Measurements from ENCODE around the gene TRIM29.
"Not testable (repeated sequence)": the region's sequence is repeated elsewhere in the genome, so short reads cannot be mapped to it uniquely, and the experiment has no call there.

The TRIM29 gene

GRCh38 chr11:120137611-120138521, at the start of gene TRIM29:
Gene TRIM29, minus strand, starts transcription at chr11:120138113. Its CDS starts 82 bp downstream, at chr11:120138031.
- DNase-seq (ENCODE audit: low spot score) = no peak

DNA sequence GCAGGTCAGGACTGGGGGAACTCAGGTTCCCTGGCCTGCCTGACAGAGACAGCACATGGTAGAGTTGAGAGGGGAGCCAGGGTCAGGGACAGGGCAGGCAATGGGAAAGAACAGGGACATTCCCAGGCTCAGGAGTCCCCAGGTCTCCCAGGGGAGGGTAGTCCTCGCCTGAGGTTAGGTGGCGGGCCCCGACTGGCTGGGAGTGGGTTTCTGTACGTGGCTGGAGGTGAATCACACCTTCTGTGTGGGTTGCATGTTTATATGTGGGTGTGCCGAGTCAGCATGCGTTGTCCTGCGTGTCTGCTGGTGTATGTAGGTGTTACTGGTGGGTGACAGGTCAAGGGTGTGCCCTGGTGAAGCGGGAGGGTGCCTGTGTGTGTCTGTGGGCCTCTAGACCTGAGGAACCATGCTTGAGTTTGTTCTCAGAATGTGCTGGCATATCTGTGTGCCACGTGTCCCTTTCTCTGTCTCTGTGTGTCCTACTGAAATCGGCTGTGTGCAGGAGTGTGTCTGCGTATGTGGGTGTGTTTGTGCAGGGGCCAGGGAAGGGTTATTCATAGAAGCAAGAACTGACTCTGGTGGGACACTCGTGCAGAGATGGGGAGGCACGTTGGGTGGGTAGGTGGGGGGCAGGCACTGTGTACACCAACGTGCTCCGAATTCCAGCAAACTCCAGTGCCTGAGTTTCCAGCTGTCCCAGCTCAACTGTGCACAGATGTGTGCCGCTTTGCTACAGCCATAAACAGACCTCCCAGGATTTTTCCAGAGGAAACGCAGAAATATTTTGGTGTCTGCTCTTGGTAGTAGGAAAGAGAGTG, 49.1 kb upstream of the TRIM29 start:
- DNase-seq (ENCODE audit: low spot score) = no peak

DNA sequence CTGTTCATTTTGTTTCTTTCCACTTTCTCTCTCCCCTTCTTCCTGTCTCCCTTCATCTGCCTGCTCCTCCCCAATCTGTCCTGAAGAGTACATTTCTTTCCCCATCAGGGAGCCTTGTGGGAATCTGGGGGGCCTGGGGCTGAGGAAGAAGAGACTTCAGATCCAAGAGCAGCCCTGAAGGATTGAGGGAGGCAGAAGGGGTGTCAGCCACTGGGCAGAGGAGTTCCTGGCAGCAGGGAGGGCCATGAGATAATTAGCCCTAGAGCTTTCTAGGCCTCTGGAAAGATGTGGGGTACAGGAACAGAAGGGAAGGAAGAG, 48.5 kb upstream of the TRIM29 start:
- no peak for DNase-seq (ENCODE audit: low spot score)

DNA sequence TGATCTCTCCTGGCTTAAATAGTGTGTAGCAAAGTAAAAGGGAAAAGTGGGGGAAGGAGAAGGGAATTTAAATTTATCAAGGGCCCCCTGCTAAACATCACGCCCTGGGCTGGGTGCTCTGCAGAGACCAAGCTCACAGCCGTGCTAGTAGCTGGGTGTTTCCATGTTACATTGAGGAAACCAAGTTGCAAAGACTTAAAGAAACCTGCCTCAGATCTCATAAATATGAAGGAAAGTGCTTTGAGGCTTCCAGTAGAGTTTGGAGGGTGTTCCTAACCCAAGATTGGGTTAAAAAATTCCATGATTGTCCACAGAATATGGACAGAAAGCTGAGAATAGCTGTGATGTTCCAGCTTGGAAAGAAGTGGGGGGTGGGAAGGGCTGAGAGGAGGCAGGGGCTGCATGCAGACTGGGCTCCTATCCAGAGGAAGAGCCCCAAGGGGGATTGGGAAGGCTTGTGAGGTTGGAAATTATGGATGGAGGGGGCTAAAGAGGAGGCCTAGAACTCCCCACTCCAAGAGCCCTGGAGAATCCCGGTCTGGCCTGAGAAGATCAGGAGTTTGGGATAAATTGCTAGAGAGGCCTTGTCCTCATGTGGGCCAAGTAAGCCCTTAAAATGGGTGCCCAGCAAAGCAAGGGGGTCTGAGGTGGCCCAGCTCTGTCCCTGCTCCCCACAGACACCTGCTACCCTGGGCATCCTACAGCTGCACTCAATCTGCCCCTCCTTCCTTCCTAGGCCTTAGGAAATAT, 48.0 kb upstream of the TRIM29 start:
- no peak for DNase-seq (ENCODE audit: low spot score)

GRCh38 chr11:120184946-120185705, 47.2 kb upstream of the TRIM29 start:
- no peak for DNase-seq (ENCODE audit: low spot score)

DNA sequence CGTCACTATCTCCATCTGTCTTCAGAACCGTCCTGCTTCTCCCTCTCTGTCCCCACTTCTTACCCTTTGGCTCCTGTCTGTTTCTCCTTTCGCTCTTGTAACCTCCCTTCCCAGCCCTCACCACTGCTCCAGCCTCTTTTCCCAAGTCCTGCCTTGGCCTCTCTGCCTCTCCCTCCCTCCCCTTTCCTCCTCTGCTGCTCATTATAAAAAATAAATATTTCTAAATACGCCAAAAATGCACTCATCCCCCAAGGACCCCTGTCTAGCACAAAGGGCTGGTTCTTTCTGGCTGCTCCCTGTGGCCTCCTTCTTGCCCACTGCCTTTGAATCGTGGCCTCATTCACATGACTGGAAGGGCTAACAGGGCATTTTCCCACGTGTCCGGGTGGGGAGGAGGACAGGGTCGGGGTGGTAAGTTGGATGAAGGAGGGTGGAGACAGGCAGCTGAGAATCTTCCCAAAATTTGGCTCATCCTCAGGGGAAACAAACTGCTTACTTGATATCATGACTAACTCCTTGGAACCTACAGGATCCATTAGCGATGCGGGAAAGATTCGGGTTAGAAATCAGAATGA, 46.5 kb upstream of the TRIM29 start:
- no peak for DNase-seq (ENCODE audit: low spot score)

GRCh38 chr11:120183701-120184141, 45.8 kb upstream of the TRIM29 start:
- no peak for DNase-seq (ENCODE audit: low spot score)

- DNase-seq (ENCODE audit: low spot score) = peak; percentile 30
Observed at GRCh38 chr11:120182790-120183491, 45.0 kb upstream of the TRIM29 start.

DNA sequence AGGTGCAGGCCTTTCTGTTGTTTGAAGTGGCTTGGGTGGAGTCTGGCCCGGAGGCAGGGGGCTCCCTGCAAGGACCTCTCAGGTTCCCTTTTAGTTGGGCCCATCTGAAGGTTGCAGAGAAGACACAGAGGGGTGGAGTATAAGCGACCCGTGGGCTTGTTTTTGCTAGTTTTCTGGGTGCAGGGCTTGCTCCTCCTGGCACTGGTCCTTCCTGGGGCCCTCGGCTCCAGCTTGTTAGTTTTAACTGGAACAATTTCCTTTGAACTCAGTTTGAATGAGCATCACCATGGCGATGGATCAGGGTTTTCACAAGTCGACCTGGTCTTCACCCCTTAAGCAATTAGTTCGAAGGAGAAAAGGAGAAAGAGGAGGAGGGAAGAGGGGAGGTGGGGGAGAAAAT, 44.5 kb upstream of the TRIM29 start:
- no peak for DNase-seq (ENCODE audit: low spot score)

DNA sequence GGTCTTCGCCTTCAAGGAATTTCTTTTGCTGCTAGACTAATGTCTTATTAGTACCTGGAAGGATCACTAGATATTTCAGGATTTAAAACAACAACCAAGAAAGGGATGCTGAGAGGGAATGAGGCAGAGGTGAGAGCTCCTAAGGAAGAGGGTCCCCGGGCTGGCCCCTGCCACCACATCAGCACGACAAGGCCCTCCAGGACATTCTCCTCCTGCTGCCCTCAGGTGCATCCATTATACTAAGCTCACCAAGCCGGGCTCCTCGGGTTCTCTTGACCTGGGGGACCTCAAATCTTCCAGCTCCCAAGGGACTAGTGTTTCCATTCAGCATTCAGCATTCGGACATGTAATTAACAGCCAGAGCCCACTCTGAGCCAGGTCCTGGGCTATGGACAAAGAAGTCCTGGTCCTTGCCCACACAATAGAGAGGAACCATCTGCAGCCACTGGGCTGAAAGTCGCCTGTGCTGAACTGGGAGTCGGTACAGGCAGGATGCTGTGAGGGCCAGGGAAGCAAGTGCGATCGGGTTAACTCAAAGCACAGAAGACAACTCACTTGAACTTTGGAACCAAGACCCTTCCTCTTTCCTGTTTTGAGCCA, 43.6 kb upstream of the TRIM29 start:
- no peak for DNase-seq (ENCODE audit: low spot score)

GRCh38 chr11:120180551-120181232, 42.8 kb upstream of the TRIM29 start:
- no peak for DNase-seq (ENCODE audit: low spot score)

DNA sequence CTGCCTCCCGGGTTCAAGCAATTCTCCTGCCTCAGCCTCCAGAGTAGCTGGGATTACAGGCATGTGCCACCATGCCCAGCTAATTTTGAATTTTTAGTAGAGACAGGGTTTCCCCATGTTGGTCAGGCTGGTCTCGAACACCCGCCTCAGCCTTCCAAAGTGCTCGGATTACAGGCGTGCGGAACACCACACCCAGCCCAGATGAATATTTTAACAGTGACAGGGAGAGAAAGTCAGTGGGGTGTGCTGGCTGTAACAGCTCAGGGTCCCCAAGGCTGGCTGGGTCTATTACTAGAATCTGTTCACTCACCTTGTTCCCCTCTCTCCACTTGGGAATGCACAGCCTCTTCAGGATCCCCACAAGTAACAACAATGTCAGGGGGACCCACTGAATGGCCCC, 42.1 kb upstream of the TRIM29 start:
- not testable (repeated sequence) for DNase-seq (ENCODE audit: low spot score)

DNA sequence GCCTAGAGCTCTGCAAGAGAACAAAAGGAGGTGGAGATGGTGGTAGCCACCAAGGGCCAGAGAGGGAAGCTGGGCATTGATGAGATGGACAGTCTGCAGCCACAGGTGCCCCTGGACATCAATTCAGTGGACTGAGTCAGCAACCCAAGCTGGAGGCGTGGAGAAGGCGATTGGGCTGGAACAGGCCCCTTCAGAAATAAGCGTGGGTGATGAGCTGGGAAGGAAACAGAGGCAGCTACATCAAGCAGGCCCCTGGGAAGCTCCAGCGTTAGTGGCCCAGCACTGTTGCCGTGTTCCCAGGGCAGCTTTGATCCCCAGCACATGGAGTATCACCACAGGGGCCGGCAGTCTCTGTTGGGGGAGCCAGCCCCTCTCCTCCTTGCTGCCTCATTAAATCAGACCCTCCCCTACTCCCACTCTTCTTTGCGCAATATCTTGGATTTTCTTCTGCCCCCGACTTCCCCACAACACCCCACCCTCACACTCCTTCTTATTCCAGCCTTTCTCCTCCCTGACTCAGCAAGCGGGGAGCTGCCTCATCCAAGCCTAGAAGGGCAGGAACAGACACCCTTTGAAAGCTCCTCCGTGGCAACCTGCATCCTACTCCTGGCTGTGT, 41.3 kb upstream of the TRIM29 start:
- DNase-seq (ENCODE audit: low spot score) = no peak

- no peak for DNase-seq (ENCODE audit: low spot score)
Observed at GRCh38 chr11:120178561-120179056, 40.7 kb upstream of the TRIM29 start.

- no peak for DNase-seq (ENCODE audit: low spot score)
Observed at GRCh38 chr11:120174866-120175265, 37.0 kb upstream of the TRIM29 start.

DNA sequence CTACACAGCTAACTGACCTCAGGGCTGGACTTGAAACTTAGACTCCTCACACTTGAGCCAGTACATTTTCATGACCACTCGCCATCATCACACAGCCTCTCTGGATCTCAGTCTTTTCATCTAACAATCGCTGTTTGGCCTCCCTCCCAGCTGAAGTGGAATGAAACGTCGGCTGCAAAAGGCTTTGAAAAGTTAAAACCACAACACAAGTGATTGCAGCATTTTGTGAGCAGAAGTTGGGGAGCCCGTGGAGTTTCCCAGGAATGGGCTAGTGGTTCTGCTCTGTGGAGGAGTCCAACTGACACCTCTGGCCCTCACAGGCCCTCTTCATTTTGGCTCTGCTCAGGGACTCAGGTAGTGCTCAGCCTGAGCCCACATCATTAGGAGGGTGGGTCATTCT, 35.9 kb upstream of the TRIM29 start:
- no peak for DNase-seq (ENCODE audit: low spot score)

GRCh38 chr11:120173019-120173705, 35.2 kb upstream of the TRIM29 start:
- DNase-seq (ENCODE audit: low spot score) = no peak
